SK-N-SH (cell line): ENCODE results near the gene LRRC27.

Experiments
- CTCF ChIP-seq: fragments of 200-600 bp; sonication (generic); IDR thresholded peaks from 2 replicates; pipeline ENCODE4 v1.6.1; 2017; ENCODE audit warnings: antibody characterized with exemption, mild to moderate bottlenecking, moderate library complexity
- MAX ChIP-seq: IDR thresholded peaks from 2 replicates; pipeline ENCODE4 v1.4.0; 2012; ENCODE audit warnings: low read depth
- RAD21 ChIP-seq: IDR thresholded peaks from 2 replicates; pipeline ENCODE4 v1.6.1; 2012; ENCODE audit warnings: mild to moderate bottlenecking, low read length

- TF ChIP-seq RAD21 = no peak
- no peak for TF ChIP-seq MAX
- no peak for TF ChIP-seq CTCF
These were observed 18.1 kb upstream of the LRRC27 start for GRCh38 chr10:132313865-132314264.
